AG04449 (cell line): ENCODE measurements around the gene CORO6.
A peak's percentile ranks its signal among the peaks of the same experiment; 100 is the strongest.

Experiments
- CTCF ChIA-PET: fragments of 350-600 bp; formaldehyde crosslinking; extraction: SDS; loops from one replicate; lab custom pipeline; 2021; ENCODE audit warnings: antibody characterized with exemption; lab: Yijun Ruan, JAX
- POLR2A ChIA-PET: fragments of 400-600, 350-600 bp; formaldehyde crosslinking; extraction: SDS; loops from one replicate; lab custom pipeline; 2020; ENCODE audit warnings: antibody characterized with exemption, inconsistent platforms; lab: Yijun Ruan, JAX
- DNase-seq: peaks from one replicate; pipeline ENCODE4 v3.0.0-alpha.2; 2010; ENCODE audit warnings: low read depth, low spot score
- H3K4me3 ChIP-seq: 2 replicates; pipeline ENCODE4 v1.5.1; 2011; ENCODE audit warnings: low read depth, mild to moderate bottlenecking, control low read depth, low read length
- TF ChIP-seq, protein P1 (sequence below): IDR thresholded peaks from one replicate; pipeline ENCODE4 v1.5.1; 2011; ENCODE audit warnings: mild to moderate bottlenecking, moderate library complexity, low read length, control low read depth, inconsistent platforms; ENCODE audit not compliant: insufficient read depth; ENCODE audit errors: missing control alignments

Gene CORO6

DNA sequence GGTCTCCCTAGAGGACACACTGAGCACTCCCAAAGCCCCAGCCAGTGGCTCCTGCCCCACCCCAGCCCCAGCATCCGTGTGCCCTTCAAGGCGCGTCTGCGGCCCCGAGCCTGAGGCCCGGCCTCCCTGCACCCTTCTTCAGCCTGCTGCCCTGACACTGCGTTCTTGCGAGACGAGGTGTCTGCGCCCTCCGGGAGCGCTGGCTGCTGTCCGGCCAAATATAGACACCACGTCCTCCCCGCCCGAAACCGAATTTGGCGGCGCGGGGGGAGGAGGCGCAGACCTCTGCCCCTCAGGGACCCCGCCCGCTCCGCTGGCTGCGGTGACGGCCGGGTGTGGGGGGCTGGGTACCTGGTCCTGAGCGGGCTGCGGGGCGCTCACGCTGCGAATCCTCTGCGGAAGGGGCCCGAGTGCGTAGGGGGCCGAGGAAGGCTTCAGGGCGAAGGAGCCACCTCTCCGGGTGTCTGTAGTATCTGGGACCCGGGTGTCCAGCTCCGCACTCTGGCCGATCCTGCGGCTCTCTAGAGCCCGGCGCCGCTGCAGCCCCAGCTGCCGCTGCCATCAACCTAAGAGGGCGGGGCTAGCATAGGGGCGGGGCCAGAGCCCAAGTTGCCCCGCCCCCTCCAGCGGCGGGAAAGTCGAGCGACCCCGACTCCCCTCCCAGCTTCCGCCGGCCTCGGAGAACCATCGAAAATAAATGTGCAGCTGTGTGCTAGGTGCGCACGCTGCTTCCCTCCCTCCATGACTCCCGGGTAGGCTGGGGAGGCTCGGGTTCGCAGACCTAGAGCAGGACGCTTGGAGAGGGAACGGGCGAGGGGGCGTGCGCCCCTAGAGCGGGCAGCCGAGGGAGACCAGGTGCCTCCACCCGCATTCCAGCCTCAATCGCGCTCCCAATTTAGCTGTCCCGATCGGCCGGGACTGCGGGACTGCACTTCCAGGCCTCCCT is at the start of gene CORO6:
TSS of gene CORO6 (minus strand) at position 576 of the 946 bp plus-strand sequence. CDS start 1,491 bp downstream, outside the sequence.
- no peak for DNase-seq
- ChIA-PET POLR2A (interaction anchor here (1.1 kb wide), 1 partner anchor 203 kb away, joined by 4 read pairs; no protein-coding TSS in a partner anchor), CTCF (interaction anchor here (0.7 to 12.9 kb wide), 6 partner anchors 8 to 471 kb away, joined by 3 to 76 read pairs (median 16); no protein-coding TSS in a partner anchor)
- TF ChIP-seq, protein P1, sequence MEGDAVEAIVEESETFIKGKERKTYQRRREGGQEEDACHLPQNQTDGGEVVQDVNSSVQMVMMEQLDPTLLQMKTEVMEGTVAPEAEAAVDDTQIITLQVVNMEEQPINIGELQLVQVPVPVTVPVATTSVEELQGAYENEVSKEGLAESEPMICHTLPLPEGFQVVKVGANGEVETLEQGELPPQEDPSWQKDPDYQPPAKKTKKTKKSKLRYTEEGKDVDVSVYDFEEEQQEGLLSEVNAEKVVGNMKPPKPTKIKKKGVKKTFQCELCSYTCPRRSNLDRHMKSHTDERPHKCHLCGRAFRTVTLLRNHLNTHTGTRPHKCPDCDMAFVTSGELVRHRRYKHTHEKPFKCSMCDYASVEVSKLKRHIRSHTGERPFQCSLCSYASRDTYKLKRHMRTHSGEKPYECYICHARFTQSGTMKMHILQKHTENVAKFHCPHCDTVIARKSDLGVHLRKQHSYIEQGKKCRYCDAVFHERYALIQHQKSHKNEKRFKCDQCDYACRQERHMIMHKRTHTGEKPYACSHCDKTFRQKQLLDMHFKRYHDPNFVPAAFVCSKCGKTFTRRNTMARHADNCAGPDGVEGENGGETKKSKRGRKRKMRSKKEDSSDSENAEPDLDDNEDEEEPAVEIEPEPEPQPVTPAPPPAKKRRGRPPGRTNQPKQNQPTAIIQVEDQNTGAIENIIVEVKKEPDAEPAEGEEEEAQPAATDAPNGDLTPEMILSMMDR = no peak
- H3K4me3 ChIP-seq = peak within 1 kb of the TSS; percentile 79

DNA sequence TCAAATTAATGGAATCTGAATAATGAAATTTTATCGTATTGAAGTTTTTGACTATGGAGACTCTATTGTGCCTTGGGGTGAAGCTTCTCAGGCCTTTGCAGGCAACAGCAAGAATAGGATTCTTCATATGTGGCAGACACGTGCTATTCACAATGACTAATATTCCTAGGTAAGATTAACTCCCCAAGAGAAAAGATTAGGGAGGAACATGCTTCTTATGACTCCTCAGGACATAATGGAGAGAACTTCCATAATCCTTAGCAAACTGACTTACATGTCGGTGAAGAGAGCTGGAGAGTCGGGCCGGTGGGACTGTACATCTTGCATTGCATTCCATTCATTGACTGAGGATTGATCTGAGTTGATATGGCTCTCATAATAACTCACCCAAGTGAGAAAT is 48.9 kb upstream of the CORO6 start:
- H3K4me3 ChIP-seq = no peak overlapping the region
- ChIA-PET CTCF (interaction anchor here (1.5 to 1.7 kb wide), 3 partner anchors 11 to 259 kb away, joined by 4 to 6 read pairs (median 6); no protein-coding TSS in a partner anchor), POLR2A (no interaction called here)
- TF ChIP-seq, protein P1 = no peak
- no peak for DNase-seq

DNA sequence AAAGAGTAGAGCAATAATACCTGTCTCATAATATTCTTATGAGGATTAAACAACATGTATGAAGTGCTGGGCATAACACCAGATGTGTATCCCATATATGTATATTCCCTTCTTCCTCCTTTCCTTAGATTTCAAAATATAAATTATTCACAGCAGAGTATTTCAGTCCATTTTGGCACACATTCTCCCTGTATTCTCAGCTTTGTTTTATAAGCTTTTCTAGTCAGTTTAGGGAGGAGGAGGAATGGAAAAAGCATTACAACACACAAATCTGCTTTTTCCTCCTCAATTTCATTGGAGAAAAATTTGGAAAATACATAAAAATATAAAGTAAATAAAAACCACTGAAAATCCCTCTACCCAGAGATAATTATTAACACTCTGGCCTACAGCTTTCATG is 46.6 kb upstream of the CORO6 start:
- TF ChIP-seq, protein P1 = no peak
- ChIA-PET CTCF (interaction anchor here (0.9 to 2.2 kb wide), 3 partner anchors 13 to 52 kb away, joined by 3 to 5 read pairs (median 3); no protein-coding TSS in a partner anchor), POLR2A (no interaction called here)
- H3K4me3 ChIP-seq = no peak overlapping the region
- no peak for DNase-seq

DNA sequence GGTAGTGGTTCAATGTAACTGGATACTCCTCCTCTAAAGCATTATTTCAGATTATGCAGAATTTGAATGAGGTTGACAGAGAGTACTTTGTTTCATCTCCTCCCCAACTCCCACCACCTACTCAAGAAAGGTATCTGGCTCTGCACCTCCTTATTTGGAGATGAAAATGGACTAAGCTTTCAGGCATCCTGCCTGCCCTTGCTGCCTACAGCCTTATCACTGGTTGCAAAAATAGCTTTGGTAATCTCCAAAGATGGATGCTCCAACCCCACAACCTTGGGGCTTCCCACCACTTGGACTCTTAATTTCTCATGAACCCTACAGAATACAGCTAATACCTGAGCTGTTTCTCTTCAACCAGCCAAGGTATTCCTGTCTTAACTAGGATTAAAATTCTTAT is 45.3 kb upstream of the CORO6 start:
- CTCF ChIA-PET = interaction anchor here (1.0 to 2.2 kb wide), 4 partner anchors 14 to 80 kb away, joined by 3 to 7 read pairs (median 4); no protein-coding TSS in a partner anchor
- no peak for DNase-seq
- no peak overlapping the region for H3K4me3 ChIP-seq
- TF ChIP-seq, protein P1 = no peak
- POLR2A ChIA-PET = no interaction called here

DNA sequence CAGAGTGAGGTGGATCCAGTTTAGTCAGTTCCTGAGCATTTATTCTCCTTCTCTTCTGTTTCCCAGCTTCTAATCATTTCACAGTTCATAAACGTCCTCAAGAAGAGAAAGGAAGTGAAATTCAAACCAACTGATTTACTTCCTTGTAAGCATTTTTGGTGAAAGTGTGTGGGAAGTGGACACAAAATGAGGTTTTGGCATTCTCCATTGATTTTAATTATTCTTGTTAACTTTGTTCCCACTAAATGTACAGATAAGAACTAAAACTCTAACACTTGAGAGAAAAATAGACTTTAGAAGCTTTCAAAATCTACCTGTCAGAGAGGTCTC is 42.7 kb upstream of the CORO6 start:
- TF ChIP-seq, protein P1 = no peak
- POLR2A ChIA-PET = interaction anchor here (1.1 to 1.4 kb wide), 2 partner anchors 26 to 264 kb away, joined by 4 read pairs; partner anchors contain the start of gene SSH2
- CTCF ChIA-PET = interaction anchor here (0.9 to 1.9 kb wide), 3 partner anchors 12 to 114 kb away, joined by 3 to 6 read pairs (median 4); no protein-coding TSS in a partner anchor
- no peak for DNase-seq
- H3K4me3 ChIP-seq = no peak overlapping the region
